HG03354 (cell line): ENCODE results near the gene SMYD1.
"Not testable (repeated sequence)": the region's sequence is repeated elsewhere in the genome, so short reads cannot be mapped to it uniquely, and the experiment has no call there.

Source experiments
- ATAC-seq: cut with Tn5 transposase; IDR thresholded peaks from one replicate; pipeline ENCODE4 v1.9.1; 2021; ENCODE audit warnings: mild to moderate bottlenecking; ENCODE audit not compliant: unreplicated experiment, poor library complexity, severe bottlenecking

SMYD1 gene

GRCh38 chr2:88067598-88067997 is at the start of gene SMYD1:
SMYD1 (plus strand) TSS chr2:88067825; CDS start chr2:88067865, 40 bp downstream.
- no peak for ATAC-seq

DNA sequence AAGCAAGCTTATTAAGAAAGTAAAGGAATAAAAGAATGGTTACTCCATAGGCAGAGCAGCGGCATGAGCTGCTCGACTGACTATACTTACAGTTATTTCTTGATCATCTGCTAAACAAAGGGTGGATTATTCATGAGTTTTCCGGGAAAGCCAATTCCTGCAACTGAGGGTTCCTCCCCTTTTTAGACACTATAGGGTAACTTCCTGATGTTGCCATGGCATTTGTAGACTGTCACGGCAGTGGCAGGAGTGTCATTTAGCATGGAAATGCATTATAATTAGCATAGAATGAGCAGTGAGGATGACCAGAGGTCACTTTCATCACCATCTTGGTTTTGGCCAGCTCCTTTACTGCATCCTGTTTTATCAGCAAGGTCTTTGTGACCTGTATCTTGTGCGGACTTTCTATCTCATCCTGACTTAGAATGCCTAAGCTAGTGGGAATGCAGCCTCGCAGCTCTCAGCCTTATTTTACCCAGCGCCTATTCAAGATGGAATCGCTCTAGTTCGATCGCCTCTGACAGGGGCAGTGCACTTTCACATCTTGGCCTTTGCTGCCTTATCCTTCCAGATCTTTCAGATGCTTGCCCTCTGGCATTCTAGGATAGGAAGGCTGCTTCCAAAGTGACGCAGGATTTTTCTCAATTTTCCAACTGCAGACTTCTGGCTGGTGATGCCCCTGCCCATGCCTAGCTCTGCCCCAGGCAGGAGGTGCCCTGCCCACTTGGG is 49.4 kb upstream of the SMYD1 start:
- not testable (repeated sequence) for ATAC-seq

DNA sequence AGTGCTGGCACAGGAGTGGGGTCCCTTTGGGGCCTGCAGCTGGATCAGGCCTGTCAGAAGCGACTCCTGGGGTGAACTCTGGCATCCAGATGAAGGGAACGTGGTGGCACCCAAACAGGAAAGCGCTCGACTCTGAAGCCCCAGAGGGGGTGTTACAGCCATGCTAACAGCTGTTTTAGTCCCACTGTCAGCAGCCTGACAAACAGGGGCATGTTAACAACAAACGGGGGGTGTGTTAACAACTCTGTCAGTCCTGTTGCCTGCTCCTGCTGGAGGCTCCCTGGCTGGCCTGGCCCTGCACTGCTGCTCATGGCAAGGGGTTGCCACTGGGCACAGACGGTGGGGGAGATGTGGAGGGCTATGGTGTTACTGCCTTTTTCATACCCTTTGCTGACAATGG is 48.7 kb upstream of the SMYD1 start:
- no peak for ATAC-seq

GRCh38 chr2:88019985-88020384 is 47.6 kb upstream of the SMYD1 start:
- ATAC-seq, result no peak

- no peak for ATAC-seq
Observed at GRCh38 chr2:88022669-88022921, 45.0 kb upstream of the SMYD1 start.

DNA sequence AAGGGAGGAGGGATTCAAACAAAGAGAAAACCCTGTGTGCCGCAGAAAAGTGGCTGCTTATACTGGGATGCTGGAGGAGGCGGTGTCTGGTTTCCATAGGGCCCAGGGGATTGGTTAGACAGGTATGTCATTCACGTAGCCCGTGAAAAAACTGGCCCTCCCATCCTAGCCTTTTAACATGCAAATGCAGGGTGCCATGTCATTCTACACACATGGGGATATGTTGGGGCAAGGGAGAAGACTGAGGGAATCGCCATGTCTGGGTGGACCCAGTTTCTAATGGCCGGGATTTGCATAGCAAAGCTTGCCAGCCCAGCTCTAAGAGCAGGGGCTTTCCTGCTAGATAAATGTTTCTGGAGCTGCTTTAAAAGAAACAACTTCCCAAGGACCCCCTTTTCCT is 43.1 kb upstream of the SMYD1 start:
- no peak for ATAC-seq

- ATAC-seq, result no peak
Observed at GRCh38 chr2:88027697-88028389, 39.8 kb upstream of the SMYD1 start.

- ATAC-seq, result no peak
Observed at GRCh38 chr2:88028931-88029330, 38.7 kb upstream of the SMYD1 start.

- ATAC-seq, result no peak
Observed at GRCh38 chr2:88032070-88032702, 35.4 kb upstream of the SMYD1 start.

DNA sequence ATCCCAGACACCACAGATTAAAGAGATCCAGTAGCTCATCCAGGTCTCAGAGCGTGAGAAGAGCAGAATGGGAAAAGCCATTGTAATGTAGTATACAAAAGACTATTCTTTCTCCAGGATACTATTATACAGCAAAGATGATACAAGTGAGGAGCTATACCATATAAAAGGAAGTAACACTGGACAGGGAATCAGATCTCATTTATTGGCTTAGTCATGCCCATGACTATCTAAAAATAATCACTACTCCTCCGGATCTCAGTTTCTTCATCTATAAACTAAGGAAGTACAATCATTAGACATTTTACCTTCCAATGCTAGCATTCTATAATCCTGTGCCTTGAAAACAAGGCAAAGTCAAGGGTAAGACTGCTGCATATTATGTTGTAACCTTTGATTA is 31.4 kb upstream of the SMYD1 start:
- ATAC-seq, result no peak

- no peak for ATAC-seq
Observed at GRCh38 chr2:88036606-88037005, 31.0 kb upstream of the SMYD1 start.

GRCh38 chr2:88038263-88039105 is 29.1 kb upstream of the SMYD1 start:
- ATAC-seq, result no peak

GRCh38 chr2:88042476-88042875 is 25.1 kb upstream of the SMYD1 start:
- no peak for ATAC-seq

DNA sequence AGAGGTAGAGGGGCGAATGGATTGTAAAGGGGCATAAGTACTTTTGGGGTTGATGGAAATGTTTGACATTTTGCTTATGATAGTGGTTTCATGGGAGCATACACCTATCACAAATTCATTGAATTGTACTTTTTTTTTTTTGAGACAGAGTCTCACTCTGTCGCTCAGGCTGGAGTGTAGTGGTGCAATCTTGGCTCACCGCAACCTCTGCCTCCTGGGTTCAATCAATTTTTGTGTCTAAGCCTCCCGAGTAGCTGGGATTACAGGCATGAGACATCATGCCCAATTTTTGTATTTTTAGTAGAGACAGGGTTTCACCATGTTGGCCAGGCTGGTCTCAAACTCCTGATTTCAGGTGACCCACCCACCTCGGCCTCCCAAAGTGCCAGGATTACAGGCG is 22.1 kb upstream of the SMYD1 start:
- not testable (repeated sequence) for ATAC-seq

GRCh38 chr2:88048541-88048940 is 19.1 kb upstream of the SMYD1 start:
- no peak for ATAC-seq

DNA sequence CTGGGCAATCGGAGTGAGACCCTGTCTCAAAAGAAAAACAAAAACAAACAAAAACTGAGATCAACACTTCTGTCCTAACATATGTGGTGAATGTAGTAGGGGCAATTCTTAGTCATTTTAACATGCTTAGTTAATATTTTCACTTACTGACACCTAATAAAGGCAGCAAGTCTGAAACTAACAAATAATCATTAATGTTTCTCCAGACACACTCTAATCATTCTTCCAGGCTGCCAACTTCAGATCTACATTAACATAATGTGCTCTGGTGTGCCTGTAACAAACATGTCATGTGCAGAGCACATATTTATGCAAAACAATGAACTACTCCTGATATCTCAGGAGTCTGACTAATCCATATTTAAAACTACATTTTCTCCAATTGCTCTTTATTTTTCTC is 18.0 kb upstream of the SMYD1 start:
- ATAC-seq, result peak; percentile 86

GRCh38 chr2:88051792-88052191 is 15.8 kb upstream of the SMYD1 start:
- ATAC-seq, result no peak

GRCh38 chr2:88053296-88053695 is 14.3 kb upstream of the SMYD1 start:
- ATAC-seq, result no peak

- no peak for ATAC-seq
Observed at GRCh38 chr2:88053934-88054781, 13.5 kb upstream of the SMYD1 start.
